GM23248 (cell line): ENCODE data around the gene ENDOV. TPM values are rescaled to one million over a fixed set of nuclear protein-coding genes. Genes with fewer than 3 reads are reported as not detected.
"Not testable (repeated sequence)": the region's sequence is repeated elsewhere in the genome, so short reads cannot be mapped to it uniquely, and the experiment has no call there.

Experiments used
- DNase-seq: peaks from one replicate; pipeline ENCODE4 v3.0.0-alpha.2; 2015
- H2AFZ ChIP-seq: fragments of 200-600 bp; sonication (generic); 2 replicates; pipeline ENCODE4 v1.6.1; 2016; ENCODE audit warnings: antibody characterized with exemption
- H3F3A ChIP-seq: fragments of 200-600 bp; sonication (generic); 2 replicates; pipeline ENCODE4 v1.6.1; 2016; ENCODE audit warnings: mild to moderate bottlenecking, antibody characterized with exemption, mixed run types; ENCODE audit not compliant: insufficient read depth
- H3K27ac ChIP-seq: fragments of 200-600 bp; sonication (generic); 2 replicates; pipeline ENCODE4 v1.5.1; 2016; ENCODE audit warnings: mild to moderate bottlenecking
- H3K27me3 ChIP-seq: fragments of 200-600 bp; sonication (generic); replicated peaks from 2 replicates; pipeline ENCODE4 v1.6.1; 2016; ENCODE audit warnings: mild to moderate bottlenecking; ENCODE audit not compliant: insufficient read depth
- H3K36me3 ChIP-seq: fragments of 200-600 bp; sonication (generic); 2 replicates; pipeline ENCODE4 v1.6.1; 2016; ENCODE audit warnings: low read depth, mild to moderate bottlenecking
- H3K4me1 ChIP-seq: fragments of 200-600 bp; sonication (generic); 2 replicates; pipeline ENCODE4 v1.6.1; 2016; ENCODE audit warnings: mild to moderate bottlenecking; ENCODE audit not compliant: insufficient read depth
- H3K4me2 ChIP-seq: fragments of 200-600 bp; sonication (generic); one replicate; pipeline ENCODE4 v1.6.1; 2016; ENCODE audit warnings: mild to moderate bottlenecking; ENCODE audit not compliant: unreplicated experiment
- H3K4me3 ChIP-seq: fragments of 200-600 bp; sonication (generic); 2 replicates; pipeline ENCODE4 v1.5.1; 2016; ENCODE audit warnings: mild to moderate bottlenecking
- H3K79me2 ChIP-seq: fragments of 200-600 bp; sonication (generic); 2 replicates; pipeline ENCODE4 v1.6.1; 2016; ENCODE audit warnings: mild to moderate bottlenecking; ENCODE audit not compliant: insufficient read depth
- H3K9ac ChIP-seq: fragments of 200-600 bp; sonication (generic); 2 replicates; pipeline ENCODE4 v1.6.1; 2016; ENCODE audit warnings: mild to moderate bottlenecking
- H3K9me2 ChIP-seq: fragments of 200-600 bp; sonication (generic); 2 replicates; pipeline ENCODE4 v1.6.1; 2016; ENCODE audit warnings: mixed run types, mild to moderate bottlenecking, moderate library complexity; ENCODE audit not compliant: insufficient read depth
- H3K9me3 ChIP-seq: fragments of 200-600 bp; sonication (generic); one replicate; pipeline ENCODE4 v1.6.1; 2017; ENCODE audit warnings: low read depth
- H4K20me1 ChIP-seq: fragments of 200-600 bp; sonication (generic); 2 replicates; pipeline ENCODE4 v1.6.0; 2016; ENCODE audit not compliant: insufficient read depth
- EZH2 ChIP-seq: fragments of 200-600 bp; sonication (generic); IDR thresholded peaks from 2 replicates; pipeline ENCODE4 v1.6.1; 2018; ENCODE audit warnings: antibody characterized with exemption, mild to moderate bottlenecking; ENCODE audit not compliant: insufficient read depth, poor library complexity, severe bottlenecking
- EZH2phosphoT487 ChIP-seq: fragments of 200-600 bp; sonication (generic); IDR thresholded peaks from 2 replicates; pipeline ENCODE4 v1.6.1; 2018; ENCODE audit warnings: antibody characterized with exemption, moderate library complexity, mild to moderate bottlenecking, low read depth; ENCODE audit not compliant: insufficient read depth
- WGBS, 2 experiments: methylation state at CpG; one replicate each; pipeline ENCODE4 v1.1.6; 2015 to 2017; ENCODE audit warnings: low lambda C conversion rate in 2 of 2, low coverage in 1 of 2; ENCODE audit errors: missing lambda C conversion rate in 2 of 2; 5-methylcytosine and 5-hydroxymethylcytosine counted together
- in situ Hi-C: fragments of 300-500 bp; cut with MboI; formaldehyde crosslinking; loops from 2 replicates; pipeline ENCODE4 v1.15.0; 2020
- polyA plus RNA-seq: library from polyadenylated mRNA; unstranded; fragments of >200 nt; fragmentation: Nextera tagmentation; extraction: Ambion mirVana; gene quantifications from 2 replicates; pipeline ENCODE4 v1.2.1, GENCODE V29; 2016
- total RNA-seq: library from RNA; depleted of rRNA; stranded (reverse); fragments of >200 nt; shearing (Covaris generic); gene quantifications from 2 replicates; pipeline ENCODE4 v1.2.3, GENCODE V29; 2014

ENDOV gene
- total and polyA plus RNA-seq, 2 experiments from 2014 or later, result 25.1 to 25.7 TPM

DNA sequence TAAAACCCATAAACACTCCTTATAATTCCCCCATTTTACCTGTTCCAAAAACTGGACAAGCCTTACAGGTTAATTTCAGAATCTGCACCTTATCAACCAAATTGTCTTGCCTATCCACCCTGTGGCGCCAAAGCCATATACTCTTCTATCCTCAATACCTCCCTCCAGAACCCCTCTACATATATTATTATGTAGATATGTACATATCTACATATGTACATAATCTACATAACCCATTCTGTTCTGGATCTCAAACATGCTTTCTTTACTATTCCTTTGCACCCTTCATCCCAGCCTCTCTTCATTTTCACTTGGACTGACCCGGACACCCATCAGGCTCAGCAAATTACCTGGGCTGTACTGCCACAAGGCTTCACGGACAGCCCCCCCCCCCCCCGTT, 12.0 kb upstream of the ENDOV start:
- Histone ChIP-seq H4K20me1 (no peaks in the 10 kb centered on the region), H3K9ac (no peak overlapping the region), H3K79me2 (no peaks in the 10 kb centered on the region), H3K9me2 (no peaks in the 10 kb centered on the region), H3K4me2 (no peak overlapping the region), H3K36me3 (no peaks in the 10 kb centered on the region), H2AFZ (no peak overlapping the region), H3K9me3 (no peaks in the 10 kb centered on the region), H3K27me3 (no peaks in the 10 kb centered on the region), H3K4me3 (no peak overlapping the region), H3K4me1 (no peaks in the 10 kb centered on the region), H3F3A (no peaks in the 10 kb centered on the region), H3K27ac (no peak overlapping the region)
- TF ChIP-seq EZH2phosphoT487, result no peak
- no peak for TF ChIP-seq EZH2
- 86 to 89% methylated on average over 4 of the region's 4 CpGs for WGBS, 2 experiments
- no peak for DNase-seq
- in situ Hi-C loops, result no loop called here

DNA sequence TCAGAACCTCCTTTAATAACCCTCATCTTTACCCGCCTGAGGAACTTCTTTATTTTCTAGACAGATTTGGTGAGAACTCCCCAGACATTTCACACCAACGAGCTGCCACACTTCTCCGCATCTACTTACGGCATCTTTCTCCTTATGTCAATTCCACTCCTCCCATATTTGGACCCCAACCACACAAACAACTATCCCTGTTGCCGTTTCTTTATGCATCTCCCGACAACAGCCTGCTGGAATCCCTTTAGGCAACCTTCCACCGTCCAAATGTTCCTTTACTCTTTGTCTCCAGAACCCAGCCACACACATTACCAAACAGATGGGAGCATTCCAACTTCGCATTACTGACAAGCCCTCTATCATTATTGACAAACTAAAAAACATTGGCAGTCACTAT, 8.8 kb upstream of the ENDOV start:
- no peak overlapping the region for H2AFZ ChIP-seq
- no peaks in the 10 kb centered on the region for H3K4me1 ChIP-seq
- H3K4me3 ChIP-seq, result no peak overlapping the region
- no peaks in the 10 kb centered on the region for H3K79me2 ChIP-seq
- H3K27ac ChIP-seq, result no peak overlapping the region
- in situ Hi-C loops, result no loop called here
- 65 to 67% methylated on average over 8 of the region's 8 CpGs for WGBS, 2 experiments
- H3F3A ChIP-seq, result no peaks in the 10 kb centered on the region
- no peak for DNase-seq
- H4K20me1 ChIP-seq, result no peaks in the 10 kb centered on the region
- H3K4me2 ChIP-seq, result no peak overlapping the region
- H3K27me3 ChIP-seq, result no peaks in the 10 kb centered on the region
- H3K36me3 ChIP-seq, result no peaks in the 10 kb centered on the region
- no peaks in the 10 kb centered on the region for H3K9me3 ChIP-seq
- no peak for TF ChIP-seq EZH2
- no peak for TF ChIP-seq EZH2phosphoT487
- no peaks in the 10 kb centered on the region for H3K9me2 ChIP-seq
- no peak overlapping the region for H3K9ac ChIP-seq

DNA sequence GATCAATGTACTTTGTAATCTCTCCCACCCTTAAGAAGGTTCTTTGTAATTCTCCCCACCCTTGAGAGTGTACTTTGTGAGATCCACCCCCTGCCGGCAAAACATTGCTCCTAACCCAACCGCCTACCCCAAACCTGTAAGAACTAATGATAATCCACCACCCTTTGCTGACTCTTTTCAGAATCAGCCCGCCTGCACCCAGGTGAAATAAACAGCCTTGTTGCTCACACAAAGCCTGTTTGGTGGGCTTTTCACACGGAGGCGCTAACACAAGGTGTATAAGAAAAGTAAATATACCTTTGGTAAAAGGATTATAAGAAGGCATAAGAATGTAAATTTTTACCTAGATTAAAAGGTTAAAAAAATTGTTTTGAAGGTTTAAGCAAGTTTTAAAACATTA, 7.0 kb upstream of the ENDOV start:
- H3K4me2 ChIP-seq, H3K9me2 ChIP-seq, H3K36me3 ChIP-seq, DNase-seq, H3K9me3 ChIP-seq, H4K20me1 ChIP-seq, H3K79me2 ChIP-seq, H3K4me1 ChIP-seq, H3K9ac ChIP-seq, H3K27ac ChIP-seq, H3F3A ChIP-seq, H3K27me3 ChIP-seq, H3K4me3 ChIP-seq, H2AFZ ChIP-seq, in situ Hi-C loops: not testable (repeated sequence)
- 70 to 75% methylated on average over 5 of the region's 5 CpGs for WGBS, 2 experiments

DNA sequence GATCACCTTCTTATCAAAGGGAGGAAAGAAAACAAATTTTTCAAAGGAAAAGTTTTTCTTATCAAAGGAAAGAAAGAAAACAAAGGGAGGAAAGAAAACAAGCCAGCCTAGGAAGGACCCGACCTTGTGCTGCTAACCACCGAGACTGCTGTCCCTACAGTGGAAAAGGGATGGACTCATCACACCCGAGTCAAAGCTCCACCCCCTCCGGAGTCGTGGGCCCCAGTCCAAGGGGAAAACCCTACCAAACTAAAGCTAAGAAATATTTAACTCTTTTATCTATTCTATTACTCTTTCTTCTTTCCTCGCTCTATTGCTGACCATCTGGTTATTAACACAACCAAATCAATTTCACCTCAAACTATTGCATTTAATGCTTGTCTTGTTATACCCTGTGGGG, 6.1 kb upstream of the ENDOV start:
- no peaks in the 10 kb centered on the region for H4K20me1 ChIP-seq
- no peaks in the 10 kb centered on the region for H3K9me3 ChIP-seq
- H3K36me3 ChIP-seq, result no peaks in the 10 kb centered on the region
- no peak overlapping the region for H3K27ac ChIP-seq
- H3K79me2 ChIP-seq, result no peaks in the 10 kb centered on the region
- WGBS, 2 experiments, result 18 to 19% methylated on average over 6 of the region's 6 CpGs
- no peak overlapping the region for H3K4me3 ChIP-seq
- H2AFZ ChIP-seq, result no peak overlapping the region
- DNase-seq, result peak; percentile 34
- H3K9me2 ChIP-seq, result no peaks in the 10 kb centered on the region
- no peak overlapping the region for H3K9ac ChIP-seq
- H3K4me1 ChIP-seq, result no peaks in the 10 kb centered on the region
- in situ Hi-C loops, result no loop called here
- H3K27me3 ChIP-seq, result no peaks in the 10 kb centered on the region
- TF ChIP-seq EZH2 (no peak), EZH2phosphoT487 (no peak)
- no peaks in the 10 kb centered on the region for H3F3A ChIP-seq
- H3K4me2 ChIP-seq, result no peak overlapping the region

DNA sequence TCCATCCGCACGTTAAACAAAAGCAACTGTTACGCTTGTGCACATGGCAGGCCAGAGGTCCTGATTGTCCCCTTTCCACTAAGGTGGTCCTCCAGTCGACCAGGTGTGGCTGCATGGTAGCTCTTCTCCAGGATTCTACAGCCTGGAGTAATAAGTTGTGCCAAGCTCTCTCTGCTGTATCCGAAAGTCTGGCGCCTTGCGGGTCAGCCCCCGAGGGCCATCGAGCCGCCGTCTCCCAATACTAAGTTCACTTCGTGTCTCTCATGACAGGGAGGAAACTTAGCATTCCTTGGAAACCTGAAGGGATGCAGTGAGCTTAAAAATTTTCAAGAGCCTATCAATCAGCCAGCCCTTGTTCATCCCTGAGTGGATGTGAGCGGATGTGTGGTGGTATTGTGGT, 5.3 kb upstream of the ENDOV start:
- DNase-seq, result no peak
- Histone ChIP-seq H3K36me3 (no peaks in the 10 kb centered on the region), H3F3A (no peaks in the 10 kb centered on the region), H3K27me3 (no peaks in the 10 kb centered on the region), H2AFZ (no peak overlapping the region), H3K27ac (no peak overlapping the region), H3K9me2 (no peaks in the 10 kb centered on the region), H3K9me3 (no peaks in the 10 kb centered on the region), H3K79me2 (no peaks in the 10 kb centered on the region), H4K20me1 (no peaks in the 10 kb centered on the region), H3K9ac (no peak overlapping the region), H3K4me1 (no peaks in the 10 kb centered on the region), H3K4me2 (no peak overlapping the region), H3K4me3 (no peak overlapping the region)
- TF ChIP-seq EZH2phosphoT487, result no peak
- TF ChIP-seq EZH2, result no peak
- WGBS, 2 experiments, result 82 to 85% methylated on average over 13 of the region's 13 CpGs
- in situ Hi-C loops, result no loop called here

DNA sequence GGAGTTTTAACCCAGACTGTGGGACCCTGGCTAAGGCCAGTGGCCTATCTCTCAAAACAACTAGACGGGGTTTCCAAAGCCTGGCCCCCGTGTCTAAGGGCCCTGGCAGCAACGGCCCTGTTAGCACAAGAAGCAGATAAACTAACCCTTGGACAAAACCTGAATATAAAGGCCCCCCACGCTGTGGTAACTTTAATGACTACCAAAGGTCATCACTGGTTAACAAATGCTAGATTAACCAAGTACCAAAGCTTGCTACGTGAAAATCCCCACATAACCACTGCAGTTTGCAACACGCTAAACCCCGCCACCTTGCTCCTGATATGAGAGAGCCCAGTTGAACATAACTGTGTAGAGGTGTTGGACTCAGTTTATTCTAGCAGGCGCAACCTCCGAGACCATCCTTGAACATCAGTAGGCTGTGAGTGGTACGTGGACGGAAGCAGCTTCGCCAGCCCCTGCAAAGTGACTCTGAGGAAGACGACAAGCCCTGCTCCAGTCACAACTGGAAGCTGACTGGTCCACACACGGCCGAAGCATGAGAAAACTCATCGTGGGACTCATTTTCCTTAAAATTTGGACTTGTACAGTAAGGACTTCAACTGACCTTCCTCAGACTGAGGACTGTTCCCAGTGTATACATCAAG, 4.4 kb upstream of the ENDOV start:
- H3K27me3 ChIP-seq, H4K20me1 ChIP-seq, H3K4me2 ChIP-seq, H3K36me3 ChIP-seq, in situ Hi-C loops, H3K4me1 ChIP-seq, H3K27ac ChIP-seq, H3K9me3 ChIP-seq, H3K9me2 ChIP-seq, H3K79me2 ChIP-seq, H3K9ac ChIP-seq, H2AFZ ChIP-seq, H3K4me3 ChIP-seq, DNase-seq, H3F3A ChIP-seq: not testable (repeated sequence)
- WGBS, 2 experiments, result 67 to 72% methylated on average over 16 of the region's 16 CpGs
